Stomach smooth muscle (tissue), 2 donors: ENCODE data around the gene PKP4.

Source experiments
- H3K27ac ChIP-seq: one replicate; pipeline ENCODE4 v1.7.0; 2013; ENCODE audit warnings: mild to moderate bottlenecking, low read length, inconsistent platforms
- H3K27me3 ChIP-seq, 2 donors: one replicate each; pipeline ENCODE4 v1.7.0; 2013; ENCODE audit warnings: low read length in 2 of 2; ENCODE audit not compliant: insufficient read depth in 2 of 2, control insufficient read depth in 1 of 2
- H3K36me3 ChIP-seq, 2 donors: one replicate each; pipeline ENCODE4 v1.7.0; 2013; ENCODE audit warnings: low read length in 2 of 2; ENCODE audit not compliant: control insufficient read depth in 2 of 2, insufficient read depth in 2 of 2
- H3K4me1 ChIP-seq: one replicate; pipeline ENCODE4 v1.7.0; 2013; ENCODE audit warnings: low read length; ENCODE audit not compliant: control insufficient read depth, insufficient read depth
- H3K4me3 ChIP-seq, 2 donors: one replicate each; pipeline ENCODE4 v1.7.0; 2013; ENCODE audit warnings: low read length in 2 of 2
- H3K9ac ChIP-seq, 2 donors: one replicate each; pipeline ENCODE4 v1.7.0; 2013; ENCODE audit warnings: low read length in 2 of 2, mild to moderate bottlenecking in 1 of 2
- H3K9me3 ChIP-seq, 2 donors: one replicate each; pipeline ENCODE4 v1.7.0; 2013; ENCODE audit warnings: low read length in 2 of 2; ENCODE audit not compliant: control insufficient read depth in 2 of 2
- donor health status: healthy.
- donor health status: Pancreatic carcinoma.

PKP4 gene

GRCh38 chr2:158583923-158584322, 127.2 kb downstream of the PKP4 start:
- Histone ChIP-seq H3K4me1 (no peaks in the 10 kb centered on the region), H3K9me3 (no peaks in the 10 kb centered on the region), H3K36me3 (no peaks in the 10 kb centered on the region), H3K4me3 (no peak overlapping the region), H3K9ac (no peak overlapping the region), H3K27me3 (no peaks in the 10 kb centered on the region), H3K27ac (no peak overlapping the region)

- Histone ChIP-seq H3K4me3 (no peak overlapping the region), H3K4me1 (no peaks in the 10 kb centered on the region), H3K27me3 (no peaks in the 10 kb centered on the region), H3K9me3 (no peaks in the 10 kb centered on the region), H3K36me3 (no peaks in the 10 kb centered on the region), H3K27ac (no peak overlapping the region), H3K9ac (no peak overlapping the region)
These were observed 129.7 kb downstream of the PKP4 start for GRCh38 chr2:158586491-158586890.

- Histone ChIP-seq H3K27ac (no peak overlapping the region), H3K4me1 (no peaks in the 10 kb centered on the region), H3K9me3 (no peaks in the 10 kb centered on the region), H3K9ac (no peak overlapping the region), H3K27me3 (no peaks in the 10 kb centered on the region), H3K36me3 (no peaks in the 10 kb centered on the region), H3K4me3 (no peak overlapping the region)
These were observed 132.6 kb downstream of the PKP4 start for GRCh38 chr2:158589303-158589702.

GRCh38 chr2:158598862-158599517, 142.2 kb downstream of the PKP4 start:
- H3K9me3 ChIP-seq, result no peaks in the 10 kb centered on the region
- no peak overlapping the region for H3K9ac ChIP-seq
- H3K4me1 ChIP-seq, result no peaks in the 10 kb centered on the region
- peaks cover 0 to 1% of the 10 kb centered on the region in 2 donors for H3K36me3 ChIP-seq
- no peaks in the 10 kb centered on the region for H3K27me3 ChIP-seq
- H3K27ac ChIP-seq, result no peak overlapping the region
- no peak overlapping the region for H3K4me3 ChIP-seq

GRCh38 chr2:158599609-158600008, 142.9 kb downstream of the PKP4 start:
- Histone ChIP-seq H3K27ac (no peak overlapping the region), H3K27me3 (no peaks in the 10 kb centered on the region), H3K9ac (no peak overlapping the region), H3K36me3 (peaks cover 0 to 2% of the 10 kb centered on the region in 2 donors), H3K4me3 (no peak overlapping the region), H3K9me3 (no peaks in the 10 kb centered on the region), H3K4me1 (no peaks in the 10 kb centered on the region)

GRCh38 chr2:158600155-158600802, 143.5 kb downstream of the PKP4 start:
- H3K9ac ChIP-seq, result no peak overlapping the region
- no peaks in the 10 kb centered on the region for H3K9me3 ChIP-seq
- H3K4me1 ChIP-seq, result no peaks in the 10 kb centered on the region
- H3K27ac ChIP-seq, result no peak overlapping the region
- no peaks in the 10 kb centered on the region for H3K27me3 ChIP-seq
- no peak overlapping the region for H3K4me3 ChIP-seq
- peaks cover 0 to 2% of the 10 kb centered on the region in 2 donors for H3K36me3 ChIP-seq

- Histone ChIP-seq H3K27ac (no peak overlapping the region), H3K27me3 (no peaks in the 10 kb centered on the region), H3K9me3 (no peaks in the 10 kb centered on the region), H3K9ac (no peak overlapping the region), H3K36me3 (peaks cover 0 to 2% of the 10 kb centered on the region in 2 donors), H3K4me3 (no peak overlapping the region), H3K4me1 (no peaks in the 10 kb centered on the region)
These were observed 145.3 kb downstream of the PKP4 start for GRCh38 chr2:158602027-158602426.

- Histone ChIP-seq H3K27ac (no peak overlapping the region), H3K9ac (no peak overlapping the region), H3K4me1 (no peaks in the 10 kb centered on the region), H3K36me3 (peaks cover 0 to 2% of the 10 kb centered on the region in 2 donors), H3K9me3 (no peaks in the 10 kb centered on the region), H3K4me3 (no peak overlapping the region), H3K27me3 (no peaks in the 10 kb centered on the region)
These were observed 146.5 kb downstream of the PKP4 start for GRCh38 chr2:158603205-158603604.

GRCh38 chr2:158603986-158604385, 147.2 kb downstream of the PKP4 start:
- no peak overlapping the region for H3K4me3 ChIP-seq
- H3K9me3 ChIP-seq, result no peaks in the 10 kb centered on the region
- H3K4me1 ChIP-seq, result no peaks in the 10 kb centered on the region
- no peak overlapping the region for H3K27ac ChIP-seq
- peaks cover 0 to 2% of the 10 kb centered on the region in 2 donors for H3K36me3 ChIP-seq
- H3K27me3 ChIP-seq, result no peaks in the 10 kb centered on the region
- no peak overlapping the region for H3K9ac ChIP-seq

- Histone ChIP-seq H3K27me3 (no peaks in the 10 kb centered on the region), H3K4me3 (no peak overlapping the region), H3K4me1 (no peaks in the 10 kb centered on the region), H3K9ac (no peak overlapping the region), H3K27ac (no peak overlapping the region), H3K36me3 (no peaks in the 10 kb centered on the region), H3K9me3 (no peaks in the 10 kb centered on the region)
These were observed 153.3 kb downstream of the PKP4 start for GRCh38 chr2:158610059-158610458.

GRCh38 chr2:158616480-158617000, 159.8 kb downstream of the PKP4 start:
- H3K27ac ChIP-seq, result no peak overlapping the region

More at GRCh38 chr2:158616480-158617000, 159.8 kb downstream of the PKP4 start:
- peaks cover 2 to 11% of the 10 kb centered on the region in 2 donors for H3K36me3 ChIP-seq
- H3K27me3 ChIP-seq, result no peaks in the 10 kb centered on the region
- H3K4me3 ChIP-seq, result no peak overlapping the region
- H3K9ac ChIP-seq, result no peak overlapping the region
- H3K4me1 ChIP-seq, result no peaks in the 10 kb centered on the region
- H3K9me3 ChIP-seq, result no peaks in the 10 kb centered on the region
